LNCAP (cell line): ENCODE data around the gene KCNK5.

Experiments used
- TF ChIP-seq, protein P1 (sequence below): fragments of 450-650 bp; IDR thresholded peaks from 2 replicates; pipeline ENCODE4 v1.5.1; 2017; ENCODE audit warnings: mild to moderate bottlenecking

The KCNK5 gene

DNA sequence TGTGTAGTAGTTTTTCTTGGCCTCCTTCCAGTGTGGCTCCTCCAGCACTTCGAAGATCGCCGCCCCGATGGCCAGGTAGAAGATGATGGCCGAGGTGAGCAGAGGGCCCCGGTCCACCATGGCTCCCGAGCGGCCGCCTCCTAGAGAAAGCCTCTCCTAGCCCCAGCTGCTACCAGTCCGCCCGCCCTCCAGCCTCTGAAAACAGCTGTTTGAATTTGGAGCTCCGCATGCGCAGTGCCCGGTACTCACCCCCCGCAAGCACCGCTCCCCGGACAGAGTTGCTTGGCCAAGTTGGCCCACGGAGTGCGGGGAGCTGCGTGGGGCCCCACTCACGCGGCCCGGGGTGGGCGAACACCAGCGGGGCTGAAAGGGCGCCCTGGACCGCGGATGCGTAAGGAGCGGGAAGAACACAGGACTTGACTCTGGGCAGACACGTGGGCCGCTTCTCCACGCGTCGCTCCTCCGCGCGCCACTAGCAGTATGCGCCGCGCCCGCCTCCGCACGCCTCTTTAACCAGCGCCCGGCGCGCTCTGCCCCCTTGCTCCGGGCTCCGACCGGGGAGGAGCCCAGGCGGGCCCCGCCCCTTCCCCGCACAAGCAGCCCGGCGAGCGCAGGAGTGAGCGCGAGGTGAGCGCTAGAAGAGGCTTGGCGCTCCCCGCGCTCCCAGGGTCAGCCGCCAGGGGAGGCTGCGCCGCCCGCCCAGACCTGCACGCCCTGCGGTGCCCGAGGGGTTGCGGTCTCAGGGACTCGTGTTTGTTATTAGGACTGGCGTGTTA lies at the start of gene KCNK5:
TSS of gene KCNK5 (minus strand) at position 484 of the 776 bp plus-strand sequence. CDS start at position 120, 364 bp downstream.
- TF ChIP-seq, protein P1, sequence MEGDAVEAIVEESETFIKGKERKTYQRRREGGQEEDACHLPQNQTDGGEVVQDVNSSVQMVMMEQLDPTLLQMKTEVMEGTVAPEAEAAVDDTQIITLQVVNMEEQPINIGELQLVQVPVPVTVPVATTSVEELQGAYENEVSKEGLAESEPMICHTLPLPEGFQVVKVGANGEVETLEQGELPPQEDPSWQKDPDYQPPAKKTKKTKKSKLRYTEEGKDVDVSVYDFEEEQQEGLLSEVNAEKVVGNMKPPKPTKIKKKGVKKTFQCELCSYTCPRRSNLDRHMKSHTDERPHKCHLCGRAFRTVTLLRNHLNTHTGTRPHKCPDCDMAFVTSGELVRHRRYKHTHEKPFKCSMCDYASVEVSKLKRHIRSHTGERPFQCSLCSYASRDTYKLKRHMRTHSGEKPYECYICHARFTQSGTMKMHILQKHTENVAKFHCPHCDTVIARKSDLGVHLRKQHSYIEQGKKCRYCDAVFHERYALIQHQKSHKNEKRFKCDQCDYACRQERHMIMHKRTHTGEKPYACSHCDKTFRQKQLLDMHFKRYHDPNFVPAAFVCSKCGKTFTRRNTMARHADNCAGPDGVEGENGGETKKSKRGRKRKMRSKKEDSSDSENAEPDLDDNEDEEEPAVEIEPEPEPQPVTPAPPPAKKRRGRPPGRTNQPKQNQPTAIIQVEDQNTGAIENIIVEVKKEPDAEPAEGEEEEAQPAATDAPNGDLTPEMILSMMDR, result peak; percentile 68

- TF ChIP-seq, protein P1, result no peak
These were observed 47.2 kb upstream of the KCNK5 start for GRCh38 chr6:39276379-39276995.

DNA sequence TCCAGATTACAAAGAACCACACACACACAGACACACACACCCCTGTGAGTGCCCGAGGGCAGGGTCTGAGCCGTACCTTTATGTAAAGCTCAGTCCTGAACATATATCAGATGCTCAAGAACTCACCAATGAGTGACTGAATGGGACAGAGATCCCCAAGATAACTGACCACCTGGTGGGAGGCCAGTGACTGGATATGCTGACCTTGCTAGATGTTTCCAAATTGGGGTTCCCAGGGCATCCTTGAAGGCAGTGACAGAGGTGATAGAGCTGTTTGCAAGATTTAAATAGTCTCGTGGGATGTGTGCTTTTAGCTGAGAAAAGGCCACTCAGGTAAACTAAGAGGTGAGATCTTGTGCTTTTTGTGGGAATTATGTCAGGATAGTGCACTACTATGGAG lies 45.6 kb upstream of the KCNK5 start:
- TF ChIP-seq, protein P1, result no peak

DNA sequence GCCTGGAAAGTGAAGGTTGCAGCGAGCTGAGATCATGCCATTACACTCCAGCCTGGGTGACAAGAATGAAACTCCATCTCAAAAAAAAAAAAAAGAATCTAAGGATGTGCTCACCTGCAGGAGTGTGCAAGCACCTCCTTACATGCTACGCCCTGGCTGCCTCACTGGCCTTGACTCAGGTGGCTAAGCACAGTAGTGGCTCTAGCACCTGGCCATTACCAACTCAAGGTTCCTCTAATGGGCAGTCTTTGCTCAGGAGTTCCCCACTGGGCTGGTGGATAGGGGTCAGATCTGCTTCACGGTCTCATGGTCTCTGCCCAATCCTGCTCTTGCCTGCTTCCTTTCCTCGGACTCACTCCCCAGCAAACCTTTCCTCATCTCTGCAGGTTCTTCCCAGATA lies 45.2 kb upstream of the KCNK5 start:
- TF ChIP-seq, protein P1, result no peak

DNA sequence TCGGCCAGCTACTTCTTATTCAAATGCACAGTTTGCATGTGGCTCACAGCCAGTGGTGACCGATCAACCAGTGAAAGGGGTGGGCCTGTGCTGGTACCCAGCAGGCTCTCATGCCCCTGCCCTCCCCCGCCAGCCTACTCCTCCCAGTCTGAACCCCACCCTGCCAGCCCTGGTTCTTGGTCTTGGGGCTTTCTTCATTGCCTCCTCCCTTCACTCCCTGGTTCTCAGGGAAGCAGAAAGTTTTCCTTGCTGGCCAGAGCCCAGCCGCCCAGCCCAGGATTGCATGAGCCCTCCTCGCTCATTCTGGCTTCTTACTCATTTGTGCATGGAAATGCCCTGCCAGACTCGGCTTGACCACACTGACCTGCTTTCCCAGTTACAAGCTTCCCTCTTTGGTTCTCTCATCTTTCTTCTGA lies 44.1 kb upstream of the KCNK5 start:
- TF ChIP-seq, protein P1, result no peak

- TF ChIP-seq, protein P1, result no peak
These were observed 40.7 kb upstream of the KCNK5 start for GRCh38 chr6:39269961-39270360.

GRCh38 chr6:39268721-39269120 lies 39.4 kb upstream of the KCNK5 start:
- TF ChIP-seq, protein P1, result no peak
